ENCODE data around the gene SFMBT2.

DNA sequence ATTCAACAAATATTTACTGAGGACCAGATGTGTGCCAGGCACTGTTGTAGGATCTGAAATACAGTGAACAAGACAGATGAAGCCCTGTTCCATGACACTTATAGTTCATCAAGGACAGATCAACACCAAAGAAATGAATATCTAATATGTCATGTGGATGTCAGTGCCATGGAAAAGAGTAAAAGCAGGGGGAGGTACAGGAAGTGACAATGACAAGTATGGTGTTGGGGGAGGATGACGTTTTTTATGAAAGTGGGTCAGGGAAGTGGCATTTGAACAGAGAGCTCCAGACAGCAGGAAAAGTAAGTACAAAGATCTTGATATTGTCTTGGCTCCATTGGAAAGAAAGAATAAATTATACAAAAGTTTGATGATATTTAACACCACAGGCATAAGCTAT is 7.0 kb upstream of the SFMBT2 start:
- TF ChIP-seq GATA2 (IDR thresholded peaks at IDR 0.05; ENCODE audit: low read depth, low read length) (no peak), GATA3 (IDR thresholded peaks at IDR 0.05; ENCODE audit: low read depth, low read length) (no peak)
